Transverse colon (tissue), 4 donors: ENCODE data around the gene MPP4.

Experiments
- CTCF ChIP-seq, 5 experiments: fragments of 200-600 bp in 3 of 5; fragments of 450-650 bp in 2 of 5; sonication (generic) in 3 of 5; IDR thresholded peaks; 1 replicate in 2 of 5; 2 replicates in 3 of 5; pipeline ENCODE4 v1.5.1; 2016 to 2017; ENCODE audit warnings: antibody characterized with exemption in 5 of 5, inconsistent platforms in 3 of 5, mild to moderate bottlenecking in 2 of 5, moderate library complexity in 1 of 5
- POLR2A ChIP-seq: fragments of 450-650 bp; IDR thresholded peaks from one replicate; pipeline ENCODE4 v1.6.1; 2016; ENCODE audit warnings: antibody characterized with exemption, mild to moderate bottlenecking, moderate library complexity
- POLR2AphosphoS5 ChIP-seq, 3 donors: sonication (generic); formaldehyde crosslinking; IDR thresholded peaks; one replicate each; pipeline ENCODE4 v1.6.1; 2016; ENCODE audit warnings: antibody characterized with exemption in 3 of 3

DNA sequence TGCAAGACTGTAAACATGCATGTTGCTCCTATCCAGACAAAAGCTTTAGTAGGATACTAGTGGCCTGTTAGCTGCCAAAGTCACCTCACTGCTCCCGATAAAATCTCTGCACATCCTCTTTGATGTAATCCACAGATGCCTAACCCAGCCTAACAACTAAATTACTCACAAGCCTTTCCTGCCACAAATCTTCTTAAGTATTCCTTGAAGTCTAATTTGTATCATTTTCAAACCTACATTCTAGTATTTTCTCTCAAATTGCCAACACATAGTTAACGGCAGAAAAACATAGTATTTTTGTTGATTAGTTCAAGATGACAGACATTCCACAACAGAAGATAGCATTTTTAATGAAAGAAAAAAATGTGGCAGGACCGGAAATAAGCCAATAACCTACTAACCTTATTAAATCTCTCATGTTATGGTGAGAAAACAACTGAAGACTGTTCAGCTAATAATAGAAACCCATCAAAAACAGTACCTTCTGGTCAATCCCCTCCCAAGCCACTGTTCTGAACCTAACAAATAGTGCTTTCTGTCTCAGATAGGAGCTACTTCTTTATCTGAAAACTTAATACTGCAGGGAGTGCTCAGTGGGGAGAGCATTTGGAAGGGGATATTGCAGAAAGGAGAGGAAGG lies at the start of gene MPP4:
- no peak for TF ChIP-seq CTCF (IDR thresholded peaks at IDR 0.05)
- no peak for TF ChIP-seq POLR2AphosphoS5 (IDR thresholded peaks at IDR 0.05)
- no peak for TF ChIP-seq POLR2A
